Duodenal mucosa (tissue), 2 donors: ENCODE measurements around the gene MAGI1.
"Not testable (repeated sequence)": the region's sequence is repeated elsewhere in the genome, so short reads cannot be mapped to it uniquely, and the experiment has no call there.

Experiments used
- H3K27ac ChIP-seq: one replicate; pipeline ENCODE4 v1.7.0; 2013; ENCODE audit warnings: low read depth, low read length
- H3K27me3 ChIP-seq, 2 donors: one replicate each; pipeline ENCODE4 v1.7.0; 2013; ENCODE audit warnings: low read length in 2 of 2, control low read depth in 1 of 2; ENCODE audit not compliant: insufficient read depth in 2 of 2, control insufficient read depth in 1 of 2
- H3K36me3 ChIP-seq, 2 donors: one replicate each; pipeline ENCODE4 v1.7.0; 2013; ENCODE audit warnings: low read length in 2 of 2, control low read depth in 1 of 2; ENCODE audit not compliant: insufficient read depth in 2 of 2, control insufficient read depth in 1 of 2
- H3K4me1 ChIP-seq, 2 donors: one replicate each; pipeline ENCODE4 v1.7.0; 2013; ENCODE audit warnings: low read length in 2 of 2, control low read depth in 1 of 2; ENCODE audit not compliant: insufficient read depth in 2 of 2, control insufficient read depth in 1 of 2
- H3K4me3 ChIP-seq, 2 donors: one replicate each; pipeline ENCODE4 v1.7.0; 2013; ENCODE audit warnings: low read length in 2 of 2, low read depth in 1 of 2
- H3K9ac ChIP-seq, 2 donors: one replicate each; pipeline ENCODE4 v1.7.0; 2013; ENCODE audit warnings: low read length in 2 of 2, low read depth in 1 of 2
- H3K9me3 ChIP-seq, 2 donors: one replicate each; pipeline ENCODE4 v1.7.0; 2013; ENCODE audit warnings: low read length in 2 of 2, control low read depth in 1 of 2; ENCODE audit not compliant: control insufficient read depth in 1 of 2

MAGI1 gene

DNA sequence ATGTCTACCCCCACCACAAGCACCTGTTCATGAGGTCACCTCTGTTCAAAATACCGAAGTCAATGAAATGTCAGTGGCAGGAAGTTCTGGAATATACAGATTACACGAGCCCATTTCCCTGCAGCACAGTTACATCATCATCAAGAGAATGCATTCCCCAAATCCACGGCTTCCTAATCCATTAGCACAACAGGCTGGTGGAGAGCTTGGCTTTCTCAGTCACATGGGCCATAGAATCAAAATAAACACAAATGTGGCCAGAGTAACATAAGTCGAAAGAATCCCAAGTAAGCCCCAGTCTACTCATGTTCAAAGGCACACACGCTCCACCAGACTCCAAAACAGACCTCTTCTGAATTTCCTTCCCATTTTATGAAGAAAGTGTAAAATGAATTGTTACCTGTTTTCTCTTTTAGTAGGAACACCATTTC, 419.3 kb downstream of the MAGI1 start:
- Histone ChIP-seq H3K9ac (no peak overlapping the region), H3K27ac (no peak overlapping the region), H3K27me3 (no peaks in the 10 kb centered on the region), H3K9me3 (no peaks in the 10 kb centered on the region), H3K4me3 (no peak overlapping the region), H3K36me3 (no peaks in the 10 kb centered on the region), H3K4me1 (no peaks in the 10 kb centered on the region)

DNA sequence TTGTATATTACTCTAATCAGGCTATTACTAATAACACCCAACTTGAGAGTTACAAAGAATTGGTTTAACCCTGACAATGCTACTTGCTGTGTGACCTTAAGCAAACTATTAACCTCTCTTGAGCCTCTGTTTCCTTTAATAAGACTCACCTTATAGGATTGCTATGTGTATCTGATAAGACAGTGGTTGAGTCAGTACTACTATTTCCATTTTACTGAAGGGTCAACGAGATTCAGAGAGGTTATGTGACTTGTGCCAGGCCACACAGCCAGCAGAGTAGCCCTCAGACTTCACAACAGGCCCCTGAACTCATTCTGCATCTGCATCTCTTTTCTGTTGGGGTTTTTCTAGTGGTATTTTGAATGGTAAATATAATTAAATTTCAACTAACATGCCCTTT, 420.1 kb downstream of the MAGI1 start:
- Histone ChIP-seq H3K4me1 (no peaks in the 10 kb centered on the region), H3K4me3 (no peak overlapping the region), H3K9me3 (no peaks in the 10 kb centered on the region), H3K27ac (no peak overlapping the region), H3K36me3 (no peaks in the 10 kb centered on the region), H3K27me3 (no peaks in the 10 kb centered on the region), H3K9ac (no peak overlapping the region)

DNA sequence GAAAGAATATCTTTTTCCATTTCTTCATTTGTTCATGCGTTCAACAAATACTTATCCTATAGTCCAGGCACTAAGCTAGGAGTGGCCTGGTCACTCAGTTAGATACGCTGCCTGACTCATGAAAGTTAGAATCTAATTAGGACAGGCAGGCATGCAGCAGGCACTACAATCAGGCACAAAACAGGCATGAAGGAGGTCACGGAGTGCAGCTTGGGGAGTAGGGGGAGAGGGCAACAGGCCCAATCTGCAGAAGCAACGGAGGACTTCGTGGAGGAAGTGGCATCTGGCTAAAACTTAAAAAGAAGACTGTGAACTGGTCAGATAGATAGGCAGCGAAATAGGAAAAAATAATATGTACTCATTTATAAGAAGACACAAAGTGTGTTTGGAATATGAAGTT, 420.9 kb downstream of the MAGI1 start:
- no peak overlapping the region for H3K9ac ChIP-seq
- no peaks in the 10 kb centered on the region for H3K9me3 ChIP-seq
- no peaks in the 10 kb centered on the region for H3K4me1 ChIP-seq
- no peak overlapping the region for H3K27ac ChIP-seq
- no peak overlapping the region for H3K4me3 ChIP-seq
- H3K27me3 ChIP-seq, result no peaks in the 10 kb centered on the region
- no peaks in the 10 kb centered on the region for H3K36me3 ChIP-seq

DNA sequence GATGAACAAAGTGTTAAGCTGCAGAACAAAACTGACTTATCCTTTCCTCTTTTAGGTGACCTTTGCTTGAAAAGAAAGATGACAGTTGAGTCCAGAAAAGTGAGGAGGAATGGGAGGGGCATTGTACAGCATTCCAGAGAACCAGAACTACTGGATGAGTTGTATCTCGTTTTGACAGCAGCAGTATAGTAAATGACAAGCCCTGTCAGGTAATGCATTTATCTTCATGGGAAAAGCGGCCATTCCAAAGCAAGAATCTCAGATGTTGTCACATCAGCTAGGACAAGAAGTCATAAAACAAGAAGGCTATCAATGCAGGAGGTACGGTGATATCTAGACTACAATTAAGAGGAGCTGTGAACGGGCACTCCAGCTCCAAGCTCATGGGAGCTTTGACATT, 421.5 kb downstream of the MAGI1 start:
- H3K9ac ChIP-seq, result no peak overlapping the region
- no peaks in the 10 kb centered on the region for H3K36me3 ChIP-seq
- H3K4me3 ChIP-seq, result no peak overlapping the region
- no peaks in the 10 kb centered on the region for H3K4me1 ChIP-seq
- H3K27ac ChIP-seq, result no peak overlapping the region
- no peaks in the 10 kb centered on the region for H3K27me3 ChIP-seq
- no peaks in the 10 kb centered on the region for H3K9me3 ChIP-seq

DNA sequence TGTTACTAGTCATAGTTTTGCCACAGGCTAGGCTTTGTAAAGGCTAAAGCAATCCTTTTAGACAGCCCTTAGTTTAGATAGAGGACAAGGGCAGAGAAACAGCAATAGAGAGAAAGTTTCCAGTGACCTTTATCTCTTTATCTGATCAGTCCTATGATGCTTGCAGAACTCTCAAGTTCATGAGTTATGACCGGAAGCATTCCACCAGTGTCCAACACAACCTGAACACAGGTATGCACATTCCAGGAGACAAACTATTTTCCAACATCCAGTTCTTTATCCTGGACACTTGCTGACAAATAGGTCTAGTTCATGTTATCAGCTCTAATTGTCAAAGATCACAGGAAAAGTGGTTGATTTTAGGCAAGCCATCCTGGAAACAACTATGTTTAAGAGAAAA, 422.2 kb downstream of the MAGI1 start:
- Histone ChIP-seq H3K9me3 (no peaks in the 10 kb centered on the region), H3K4me3 (no peak overlapping the region), H3K4me1 (no peaks in the 10 kb centered on the region), H3K36me3 (no peaks in the 10 kb centered on the region), H3K27me3 (no peaks in the 10 kb centered on the region), H3K9ac (no peak overlapping the region), H3K27ac (no peak overlapping the region)

DNA sequence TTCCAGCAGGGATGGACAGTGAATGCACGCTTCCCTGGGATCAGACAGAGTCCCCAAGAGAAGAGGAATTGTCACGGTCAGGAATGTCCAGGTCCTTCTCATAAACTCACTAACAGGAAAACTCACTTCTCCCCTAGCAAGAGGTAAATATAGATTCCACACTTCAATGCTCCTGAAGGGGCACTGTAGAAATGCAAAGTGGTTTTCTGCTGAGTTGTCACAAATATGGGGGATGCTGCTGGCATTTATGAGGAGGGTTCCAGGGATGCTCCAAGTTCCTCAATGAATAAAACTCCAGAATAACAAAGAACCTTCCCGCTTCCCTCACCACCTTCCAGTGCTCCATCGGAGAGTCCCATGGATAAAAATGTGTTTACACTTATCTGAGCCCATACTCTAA, 423.4 kb downstream of the MAGI1 start:
- H3K9ac ChIP-seq, result no peak overlapping the region
- H3K4me3 ChIP-seq, result no peak overlapping the region
- no peaks in the 10 kb centered on the region for H3K4me1 ChIP-seq
- H3K36me3 ChIP-seq, result no peaks in the 10 kb centered on the region
- no peaks in the 10 kb centered on the region for H3K27me3 ChIP-seq
- no peak overlapping the region for H3K27ac ChIP-seq
- no peaks in the 10 kb centered on the region for H3K9me3 ChIP-seq

DNA sequence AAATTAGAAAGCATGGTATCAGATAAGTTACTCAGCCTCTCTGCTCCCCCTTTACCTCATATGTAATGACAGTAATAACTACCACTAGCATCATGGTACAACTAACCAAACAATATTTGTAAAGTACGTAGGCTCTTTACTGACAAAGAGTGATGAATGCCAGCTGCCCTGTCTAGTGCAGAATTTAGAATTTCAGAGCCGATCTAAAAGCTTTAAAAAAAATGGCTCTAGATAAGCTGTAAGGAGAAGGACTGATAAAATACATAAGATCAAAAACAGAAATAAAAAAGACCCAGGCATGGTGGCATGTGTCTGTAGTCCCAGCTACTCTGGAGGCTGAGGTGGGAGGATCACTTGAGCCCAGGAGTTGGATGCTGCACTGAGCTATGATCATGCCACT, 424.1 kb downstream of the MAGI1 start:
- Histone ChIP-seq H3K9me3 (no peaks in the 10 kb centered on the region), H3K27ac (no peak overlapping the region), H3K27me3 (no peaks in the 10 kb centered on the region), H3K36me3 (no peaks in the 10 kb centered on the region), H3K4me3 (no peak overlapping the region), H3K9ac (no peak overlapping the region), H3K4me1 (no peaks in the 10 kb centered on the region)

DNA sequence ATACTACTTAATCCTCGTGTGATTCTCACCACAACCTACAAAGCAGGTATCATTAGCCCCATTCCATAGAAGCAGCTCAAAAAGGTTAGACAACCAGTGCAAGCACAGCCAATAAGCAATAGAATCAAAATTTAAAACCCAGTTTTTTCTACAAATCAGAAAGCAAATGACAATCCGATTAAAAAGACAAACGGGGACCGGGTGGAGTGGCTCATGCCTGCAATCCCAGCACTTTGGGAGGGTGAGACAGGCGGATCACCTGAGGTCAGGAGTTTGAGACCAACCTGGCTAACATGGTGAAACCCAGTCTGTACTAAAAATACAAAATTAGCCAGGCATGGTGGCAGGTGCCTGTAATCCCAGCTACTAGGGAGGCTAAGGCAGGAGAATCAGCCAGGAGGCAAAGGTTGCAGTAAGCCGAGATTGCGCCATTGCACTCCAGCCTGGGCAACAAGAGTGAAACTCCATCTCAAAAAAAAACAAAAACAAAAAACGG, 430.7 kb downstream of the MAGI1 start:
- H3K4me1 ChIP-seq, H3K4me3 ChIP-seq, H3K27ac ChIP-seq, H3K9ac ChIP-seq, H3K9me3 ChIP-seq, H3K27me3 ChIP-seq, H3K36me3 ChIP-seq: not testable (repeated sequence)

DNA sequence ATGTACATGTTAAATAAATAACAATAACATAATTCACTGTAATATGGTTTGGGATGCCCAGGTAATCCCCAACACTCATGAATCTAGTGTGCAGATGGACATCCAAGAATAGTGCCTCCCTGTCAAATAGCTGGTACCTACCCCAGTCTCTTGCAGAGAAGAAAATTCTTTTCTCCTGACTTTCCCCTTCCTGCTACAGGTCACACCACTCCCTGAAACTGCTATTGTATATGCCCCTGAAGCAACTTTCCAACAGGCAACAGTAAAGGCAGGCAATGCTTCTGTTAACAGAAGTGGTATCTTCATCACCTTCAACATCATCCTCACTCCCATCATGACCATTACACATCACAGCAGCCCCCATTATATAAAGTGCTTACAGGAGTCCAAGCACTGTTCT, 431.6 kb downstream of the MAGI1 start:
- H3K9ac ChIP-seq, result no peak overlapping the region
- no peak overlapping the region for H3K27ac ChIP-seq
- no peaks in the 10 kb centered on the region for H3K36me3 ChIP-seq
- H3K9me3 ChIP-seq, result no peaks in the 10 kb centered on the region
- H3K27me3 ChIP-seq, result no peaks in the 10 kb centered on the region
- no peaks in the 10 kb centered on the region for H3K4me1 ChIP-seq
- no peak overlapping the region for H3K4me3 ChIP-seq

- Histone ChIP-seq H3K4me1 (no peaks in the 10 kb centered on the region), H3K4me3 (no peak overlapping the region), H3K36me3 (no peaks in the 10 kb centered on the region), H3K27me3 (no peaks in the 10 kb centered on the region), H3K9me3 (no peaks in the 10 kb centered on the region), H3K9ac (no peak overlapping the region), H3K27ac (no peak overlapping the region)
Measured at GRCh38 chr3:65605876-65606432, 432.8 kb downstream of the MAGI1 start.
